ENCODE measurements around the gene C15orf40. TPM values are rescaled to one million over a fixed set of nuclear protein-coding genes. Genes with fewer than 3 reads are reported as not detected.

C15orf40 gene
- 10 to 100 TPM in 3 of 4 donors, 1 to 10 TPM in 1; 8.6 to 28.2 (median 22.5) TPM for total RNA-seq

GRCh38 chr15:83011271-83012075, at the start of gene C15orf40:
Gene C15orf40 (minus strand): TSS chr15:83011639. CDS start chr15:83011607, 32 bp downstream.
- intact Hi-C loops (cut with DNase I; ENCODE audit: low total_unique reads): no loop called here
- TF ChIP-seq CTCF (IDR thresholded peaks at IDR 0.05) (peak in 1 of 3 donors; percentile 49), POLR2A (IDR thresholded peaks at IDR 0.05) (peak in 1 of 2 donors; percentile 53)
- peak within 1 kb of the TSS; percentile 91 for H3K4me3 ChIP-seq (ENCODE audit: low read depth, poor library complexity, severe bottlenecking)
- WGBS, 2 donors: 1% methylated on average over 38 to 64 of the region's 64 CpGs
- DNase-seq (ENCODE audit: low spot score in 2 of 2): peak; percentile 83 to 96

- no peak for TF ChIP-seq POLR2A (IDR thresholded peaks at IDR 0.05)
- TF ChIP-seq CTCF (IDR thresholded peaks at IDR 0.05): no peak
- no peak for DNase-seq (ENCODE audit: low spot score in 2 of 2)
- 68 to 74% methylated on average over 7 of the region's 7 CpGs for WGBS, 2 donors
- intact Hi-C loops (cut with DNase I; ENCODE audit: low total_unique reads): no loop called here
- no peak overlapping the region for H3K4me3 ChIP-seq (ENCODE audit: low read depth, poor library complexity, severe bottlenecking)
These were observed 46.4 kb upstream of the C15orf40 start for GRCh38 chr15:83057696-83058376.

- intact Hi-C loops (cut with DNase I; ENCODE audit: low total_unique reads): no loop called here
- H3K4me3 ChIP-seq (ENCODE audit: low read depth, poor library complexity, severe bottlenecking): no peak overlapping the region
- no peak for DNase-seq (ENCODE audit: low spot score in 2 of 2)
- WGBS, 2 donors: 76 to 88% methylated on average over 1 of the region's 1 CpG
- TF ChIP-seq POLR2A (IDR thresholded peaks at IDR 0.05): no peak
- no peak for TF ChIP-seq CTCF (IDR thresholded peaks at IDR 0.05)
These were observed 45.6 kb upstream of the C15orf40 start for GRCh38 chr15:83057002-83057401.

- intact Hi-C loops (cut with DNase I; ENCODE audit: low total_unique reads): no loop called here
- no peak overlapping the region for H3K4me3 ChIP-seq (ENCODE audit: low read depth, poor library complexity, severe bottlenecking)
- no peak for DNase-seq (ENCODE audit: low spot score in 2 of 2)
- TF ChIP-seq CTCF (IDR thresholded peaks at IDR 0.05) (no peak), POLR2A (IDR thresholded peaks at IDR 0.05) (no peak)
These were observed 41.7 kb upstream of the C15orf40 start for GRCh38 chr15:83053151-83053550.

- WGBS, 2 donors: 24 to 27% methylated on average over 3 of the region's 3 CpGs
- TF ChIP-seq POLR2A (IDR thresholded peaks at IDR 0.05) (no peak), CTCF (IDR thresholded peaks at IDR 0.05) (no peak)
- no peak for DNase-seq (ENCODE audit: low spot score in 2 of 2)
- intact Hi-C loops (cut with DNase I; ENCODE audit: low total_unique reads): no loop called here
- H3K4me3 ChIP-seq (ENCODE audit: low read depth, poor library complexity, severe bottlenecking): no peak overlapping the region
These were observed 35.2 kb upstream of the C15orf40 start for GRCh38 chr15:83046558-83047127.
